Epithelial cell of prostate (primary cell): Measurements from ENCODE around the gene ADRA1B.
A peak's percentile ranks its signal among the peaks of the same experiment; 100 is the strongest.

Experiments used
- DNase-seq: peaks from one replicate; pipeline ENCODE4 v3.0.0-alpha.2; 2011; ENCODE audit warnings: low read depth, low spot score
- H3K27ac ChIP-seq: fragments of 450-650 bp; 2 replicates; pipeline ENCODE4 v1.5.1; 2017; ENCODE audit warnings: mild to moderate bottlenecking

Gene ADRA1B

GRCh38 chr5:159915904-159916840, at the start of gene ADRA1B:
Gene ADRA1B, plus strand, starts transcription at chr5:159916482. Its CDS starts 424 bp downstream, at chr5:159916906.
- H3K27ac ChIP-seq, result no peak within 1 kb of the TSS
- no peak for DNase-seq

GRCh38 chr5:159873680-159874079, 42.6 kb upstream of the ADRA1B start:
- no peak overlapping the region for H3K27ac ChIP-seq
- no peak for DNase-seq

- H3K27ac ChIP-seq, result no peak overlapping the region
- no peak for DNase-seq
These were observed 42.0 kb upstream of the ADRA1B start for GRCh38 chr5:159874263-159874662.

GRCh38 chr5:159877016-159877415, 39.3 kb upstream of the ADRA1B start:
- no peak overlapping the region for H3K27ac ChIP-seq
- no peak for DNase-seq

- DNase-seq, result no peak
- no peak overlapping the region for H3K27ac ChIP-seq
These were observed 38.3 kb upstream of the ADRA1B start for GRCh38 chr5:159877894-159878448.

GRCh38 chr5:159878988-159879471, 37.3 kb upstream of the ADRA1B start:
- DNase-seq, result peak; percentile 29
- H3K27ac ChIP-seq, result no peak overlapping the region

- no peak overlapping the region for H3K27ac ChIP-seq
- no peak for DNase-seq
These were observed 35.6 kb upstream of the ADRA1B start for GRCh38 chr5:159880676-159881075.

GRCh38 chr5:159881967-159882366, 34.3 kb upstream of the ADRA1B start:
- no peak overlapping the region for H3K27ac ChIP-seq
- no peak for DNase-seq

GRCh38 chr5:159883522-159883950, 32.7 kb upstream of the ADRA1B start:
- no peak for DNase-seq
- peak overlapping the region; percentile 17 for H3K27ac ChIP-seq

- DNase-seq, result no peak
- H3K27ac ChIP-seq, result no peak overlapping the region
These were observed 31.2 kb upstream of the ADRA1B start for GRCh38 chr5:159884917-159885620.

- DNase-seq, result no peak
These were observed 30.0 kb upstream of the ADRA1B start for GRCh38 chr5:159886296-159886695.

GRCh38 chr5:159887050-159887449, 29.2 kb upstream of the ADRA1B start:
- DNase-seq, result no peak
- no peak overlapping the region for H3K27ac ChIP-seq

More at GRCh38 chr5:159886296-159886695, 30.0 kb upstream of the ADRA1B start:
- no peak overlapping the region for H3K27ac ChIP-seq

- no peak for DNase-seq
- no peak overlapping the region for H3K27ac ChIP-seq
These were observed 27.4 kb upstream of the ADRA1B start for GRCh38 chr5:159888860-159889259.

- no peak for DNase-seq
- H3K27ac ChIP-seq, result no peak overlapping the region
These were observed 26.1 kb upstream of the ADRA1B start for GRCh38 chr5:159890141-159890540.

GRCh38 chr5:159891371-159891770, 24.9 kb upstream of the ADRA1B start:
- no peak for DNase-seq
- no peak overlapping the region for H3K27ac ChIP-seq

GRCh38 chr5:159893040-159893695, 23.1 kb upstream of the ADRA1B start:
- no peak for DNase-seq
- H3K27ac ChIP-seq, result no peak overlapping the region

- H3K27ac ChIP-seq, result no peak overlapping the region
- no peak for DNase-seq
These were observed 22.0 kb upstream of the ADRA1B start for GRCh38 chr5:159894149-159894720.

GRCh38 chr5:159897786-159898393, 18.4 kb upstream of the ADRA1B start:
- DNase-seq, result no peak
- H3K27ac ChIP-seq, result no peak overlapping the region
